HG03460 (cell line): ENCODE measurements around the gene WHAMM.

Experiments used
- ATAC-seq: cut with Tn5 transposase; IDR thresholded peaks from one replicate; pipeline ENCODE4 v1.9.1; 2021; ENCODE audit not compliant: unreplicated experiment

Gene WHAMM

GRCh38 chr15:82838096-82838735 is 28.8 kb downstream of the WHAMM start:
- ATAC-seq, result no peak

GRCh38 chr15:82839136-82839535 is 29.7 kb downstream of the WHAMM start:
- no peak for ATAC-seq

GRCh38 chr15:82840166-82840565 is 30.7 kb downstream of the WHAMM start:
- no peak for ATAC-seq

GRCh38 chr15:82843566-82843965 is 34.1 kb downstream of the WHAMM start:
- no peak for ATAC-seq

DNA sequence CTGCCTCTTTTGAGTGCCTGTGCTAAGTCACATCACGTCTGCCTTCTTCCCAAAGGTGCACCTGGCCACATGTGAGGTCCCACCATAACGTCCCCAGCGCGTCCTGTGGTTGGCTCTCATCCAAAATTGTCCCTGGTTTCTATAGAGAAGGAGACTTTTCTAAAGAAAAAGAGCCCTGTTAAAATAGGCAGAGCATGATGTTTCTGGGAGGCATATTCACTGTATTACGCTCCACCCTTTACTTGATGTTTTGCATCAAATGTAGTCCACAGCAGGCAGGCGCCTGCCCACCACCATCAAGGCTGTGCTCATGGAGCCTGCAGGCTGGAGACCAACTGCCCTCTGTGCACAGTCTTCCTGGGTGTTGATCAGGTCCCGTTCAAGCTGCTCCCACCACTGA is 36.3 kb downstream of the WHAMM start:
- no peak for ATAC-seq

- no peak for ATAC-seq
These were observed 37.2 kb downstream of the WHAMM start for GRCh38 chr15:82846621-82847020.

GRCh38 chr15:82847703-82848102 is 38.3 kb downstream of the WHAMM start:
- ATAC-seq, result no peak

DNA sequence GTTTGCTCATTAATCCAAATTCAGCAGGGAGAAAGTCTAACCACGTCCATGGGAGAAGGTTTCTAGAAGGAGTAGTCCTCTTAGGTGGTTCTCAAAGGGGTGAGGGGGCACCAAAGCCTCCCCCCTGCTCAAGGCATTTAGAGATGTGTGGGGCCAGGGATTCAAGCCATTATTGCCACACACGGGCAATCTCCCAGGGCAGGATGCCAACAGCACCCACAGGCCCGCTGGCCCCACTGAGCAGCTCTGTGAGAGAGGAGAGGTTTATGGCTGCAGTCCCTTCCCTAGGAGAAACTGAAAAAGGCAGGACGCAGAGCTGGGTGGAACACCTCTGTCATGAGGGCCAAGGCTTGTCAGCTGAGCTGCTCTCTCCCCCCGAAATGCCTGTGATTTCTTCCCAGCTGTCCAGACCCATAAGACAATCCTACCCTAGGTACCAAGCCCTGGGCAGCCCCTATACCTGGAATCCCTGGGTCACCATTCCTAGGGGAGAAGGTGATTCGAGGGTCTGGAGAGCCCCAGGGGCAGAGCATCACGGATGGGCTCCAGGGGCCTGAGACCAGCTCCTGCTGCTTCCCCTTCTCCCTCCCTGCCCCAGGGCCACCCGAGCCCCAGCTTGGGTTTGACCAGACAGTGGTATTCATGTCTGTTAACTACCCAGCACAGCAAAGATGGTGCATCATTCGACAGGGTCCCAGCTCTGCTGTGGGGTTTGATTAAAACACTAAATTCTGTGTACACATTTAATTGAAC is 39.0 kb downstream of the WHAMM start:
- no peak for ATAC-seq

GRCh38 chr15:82849556-82850512 is 40.4 kb downstream of the WHAMM start:
- no peak for ATAC-seq

DNA sequence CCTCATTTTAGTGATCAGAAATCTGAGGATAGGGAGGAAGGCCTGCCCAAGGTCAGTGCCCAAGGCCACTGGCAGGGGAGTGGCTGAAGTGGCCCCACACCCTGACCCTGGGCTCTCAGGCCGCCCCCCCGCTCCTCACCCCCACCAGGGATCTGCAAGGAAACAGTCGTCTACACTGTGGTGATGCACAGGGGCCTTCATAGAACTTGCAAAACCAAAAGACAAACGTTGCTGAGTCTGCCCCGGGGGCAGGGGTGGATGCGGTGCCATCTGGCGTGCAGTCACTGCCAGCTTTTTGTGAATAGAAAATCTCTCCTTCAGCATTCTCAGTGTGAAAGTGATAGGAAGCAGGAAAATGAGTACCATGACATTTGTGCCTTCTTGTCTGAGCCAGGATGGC is 41.3 kb downstream of the WHAMM start:
- ATAC-seq, result no peak

DNA sequence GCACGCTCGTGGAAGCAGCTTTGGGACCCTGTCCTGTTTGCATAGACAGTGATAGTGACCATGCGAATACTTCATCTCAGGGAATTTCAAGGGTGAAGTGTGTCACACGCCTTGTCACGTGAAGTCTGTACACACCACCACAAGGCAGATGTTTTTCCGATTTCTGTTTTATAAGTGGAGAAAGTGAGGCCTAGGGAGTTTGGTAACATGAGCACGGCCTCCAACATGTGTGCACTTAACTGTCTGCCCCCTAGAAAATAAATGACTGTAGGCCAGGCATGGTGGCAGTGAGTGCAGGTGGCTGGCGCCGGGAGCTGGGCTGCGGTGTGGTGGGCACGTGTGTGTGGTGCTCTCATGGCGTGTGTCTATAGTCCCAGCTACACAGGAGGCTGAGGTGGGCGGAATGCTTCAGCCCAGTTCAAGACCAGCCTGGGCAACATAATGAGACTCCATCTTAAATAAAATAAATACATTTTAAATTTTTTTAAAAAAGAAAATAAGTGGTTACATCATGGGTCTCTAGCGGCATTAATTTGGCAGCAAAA is 42.0 kb downstream of the WHAMM start:
- no peak for ATAC-seq

GRCh38 chr15:82851981-82852511 is 42.6 kb downstream of the WHAMM start:
- no peak for ATAC-seq

DNA sequence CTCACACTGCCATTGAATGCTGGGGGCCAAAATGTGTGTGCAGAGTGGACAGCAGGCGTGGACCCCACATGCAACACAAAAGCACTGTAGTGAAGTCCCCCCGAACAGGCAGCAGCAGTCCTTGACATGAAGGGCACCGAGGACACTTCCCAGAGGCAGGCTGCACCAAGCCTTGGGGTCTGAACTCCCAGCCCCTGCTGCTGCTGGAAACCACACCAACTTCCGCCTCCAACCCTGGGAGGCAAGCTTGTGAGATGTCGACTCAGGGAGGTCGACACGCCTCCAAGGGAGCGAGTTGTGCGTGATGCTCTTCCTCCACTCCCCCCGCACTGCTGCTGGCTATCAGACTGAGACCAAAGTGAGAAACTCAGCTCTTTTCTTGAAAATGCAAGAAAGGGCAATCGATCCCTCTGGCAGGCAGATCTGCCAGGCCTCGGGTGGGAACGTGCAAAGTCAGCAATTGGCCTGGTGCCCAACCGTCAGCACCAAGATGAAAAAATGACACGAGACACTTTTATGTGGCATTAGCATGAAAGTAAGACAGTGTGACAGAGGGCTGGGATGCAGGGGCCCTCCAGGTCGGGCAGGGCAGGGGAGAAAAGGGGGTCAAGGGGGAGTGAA is 43.6 kb downstream of the WHAMM start:
- no peak for ATAC-seq

DNA sequence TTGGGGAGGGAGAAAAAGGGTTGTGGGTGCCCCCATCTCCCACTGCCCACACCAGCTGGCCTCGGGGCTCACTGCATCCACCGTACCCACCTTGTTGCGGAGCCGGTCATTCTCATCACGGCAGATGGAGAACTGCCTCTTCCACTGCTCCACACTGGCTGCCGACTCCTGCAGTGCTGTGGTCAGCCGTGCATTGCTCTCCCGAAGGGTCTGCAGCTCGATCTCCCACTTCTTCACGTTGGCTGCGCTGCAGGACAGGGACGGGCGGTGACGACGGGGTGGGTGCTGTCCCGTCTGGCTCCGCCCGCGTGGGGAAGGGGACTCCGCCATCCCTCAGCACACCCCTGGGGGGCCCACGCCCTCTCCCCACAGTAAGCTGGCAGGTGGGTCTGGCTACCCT is 45.1 kb downstream of the WHAMM start:
- no peak for ATAC-seq

GRCh38 chr15:82855286-82856100 is 46.1 kb downstream of the WHAMM start:
- ATAC-seq, result no peak

- no peak for ATAC-seq
These were observed 47.2 kb downstream of the WHAMM start for GRCh38 chr15:82856397-82857170.

GRCh38 chr15:82858932-82859331 is 49.5 kb downstream of the WHAMM start:
- ATAC-seq, result no peak

GRCh38 chr15:82862886-82863285 is 53.5 kb downstream of the WHAMM start:
- no peak for ATAC-seq

DNA sequence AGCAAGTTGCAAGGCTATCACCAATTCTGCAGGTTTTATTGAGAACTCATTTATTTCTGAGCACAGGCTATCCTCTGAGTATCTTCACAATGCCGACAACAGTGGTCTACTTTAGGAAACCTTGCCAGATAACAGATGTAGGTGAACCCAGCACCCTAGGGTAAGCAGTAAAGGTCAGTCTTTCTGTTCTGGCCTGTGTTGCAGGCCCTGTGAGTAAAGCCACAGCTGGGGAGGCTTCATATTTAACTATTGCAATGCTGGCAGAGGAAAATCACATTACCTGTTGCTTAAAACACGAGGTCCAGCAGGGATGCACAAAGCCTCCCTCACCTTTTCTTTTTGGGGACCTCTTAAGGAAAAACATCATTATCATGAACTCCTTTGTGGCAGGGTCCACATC is 55.5 kb downstream of the WHAMM start:
- no peak for ATAC-seq
